HepG2 (cell line): ENCODE results near the gene PATZ1. TPM values are rescaled to one million over a fixed set of nuclear protein-coding genes. Genes with fewer than 3 reads are reported as not detected.

Experiments
- ATAC-seq: fragments of 200-7000 bp; cut with Tn5 transposase; 3 replicates; pipeline ENCODE4 v1.9.1; 2020; ENCODE audit warnings: mild to moderate bottlenecking, moderate library complexity
- BruUV-seq: library from RNA; stranded (reverse); fragments of 400-500 nt; replicated peaks from 2 replicates; lab custom pipeline; 2021; lab: Mats Ljungman, UMichigan
- CTCF ChIA-PET: fragments of 300-600 bp; formaldehyde crosslinking; extraction: SDS; loops from one replicate; lab custom pipeline; 2021; ENCODE audit warnings: low total read pairs, inconsistent platforms, low intra/inter-chr PET ratio; lab: Yijun Ruan, JAX
- POLR2A ChIA-PET: fragments of 350-600 bp; sonication (Branson Sonifier 250); formaldehyde crosslinking; loops from one replicate; lab custom pipeline; 2020; ENCODE audit warnings: antibody characterized with exemption, inconsistent platforms; lab: Yijun Ruan, JAX
- DNase-seq: peaks from one replicate; pipeline ENCODE4 v3.0.0-alpha.2; 2015; ENCODE audit warnings: low spot score
- FAIRE-seq: peaks from 3 replicates; lab custom pipeline; 2011; peaks lifted over from hg19 to GRCh38; lab: Jason Lieb, UNC
- H2AFZ ChIP-seq: one replicate; pipeline ENCODE4 v1.6.1; 2011; ENCODE audit warnings: low read length, inconsistent platforms
- H3K27ac ChIP-seq: fragments of 300-600 bp; 3 replicates; pipeline ENCODE4 v1.8.0; 2011; ENCODE audit warnings: mixed run types, mild to moderate bottlenecking, mixed read lengths, low read length, inconsistent platforms; ENCODE audit not compliant: insufficient read depth; ENCODE audit errors: extremely low read length
- H3K27me3 ChIP-seq, 2 experiments: fragments of 200-600 bp in 1 of 2; 2 replicates in 1 of 2; 3 replicates in 1 of 2; pipeline versions ENCODE4 v1.6.0 to v1.8.0; 2011; ENCODE audit warnings: low read length in 2 of 2, mild to moderate bottlenecking in 2 of 2, moderate library complexity in 2 of 2, inconsistent platforms in 1 of 2; ENCODE audit not compliant: insufficient read depth in 2 of 2, control insufficient read depth in 1 of 2
- H3K36me3 ChIP-seq, 2 experiments: fragments of 200-600 bp in 1 of 2; replicated peaks in 1 of 2; 2 replicates in 1 of 2; 3 replicates in 1 of 2; pipeline versions ENCODE4 v1.5.1 to v1.8.0; 2011; ENCODE audit warnings: low read length in 2 of 2, inconsistent platforms in 1 of 2; ENCODE audit not compliant: insufficient read depth in 2 of 2, control insufficient read depth in 1 of 2
- H3K4me1 ChIP-seq: 2 replicates; pipeline ENCODE4 v1.5.1; 2012; ENCODE audit warnings: low read length, inconsistent platforms; ENCODE audit not compliant: insufficient read depth
- H3K4me2 ChIP-seq: 2 replicates; pipeline ENCODE4 v1.6.0; 2011; ENCODE audit warnings: low read depth, low read length, inconsistent platforms
- H3K4me3 ChIP-seq, 3 experiments: fragments of 200-600 bp in 1 of 3; sonication (generic), shearing (Covaris generic) in 1 of 3; replicated peaks in 1 of 3; 2 replicates each; pipeline ENCODE4 v1.5.1; 2011 to 2016; ENCODE audit warnings: low read length in 3 of 3, inconsistent platforms in 2 of 3, low read depth in 2 of 3, mild to moderate bottlenecking in 2 of 3, control low read depth in 1 of 3, mixed read lengths in 1 of 3; ENCODE audit not compliant: insufficient read depth in 1 of 3
- H3K79me2 ChIP-seq: one replicate; pipeline ENCODE4 v1.6.1; 2011; ENCODE audit warnings: low read length, inconsistent platforms; ENCODE audit not compliant: insufficient read depth
- H3K9ac ChIP-seq: 2 replicates; pipeline ENCODE4 v1.6.0; 2011; ENCODE audit warnings: mild to moderate bottlenecking, low read depth, low read length, inconsistent platforms; ENCODE audit not compliant: insufficient read depth
- H3K9me3 ChIP-seq: 2 replicates; pipeline ENCODE4 v1.5.1; 2012; ENCODE audit warnings: mild to moderate bottlenecking, low read length
- H4K20me1 ChIP-seq: 2 replicates; pipeline ENCODE4 v1.6.0; 2011; ENCODE audit warnings: inconsistent platforms, mild to moderate bottlenecking, low read length, moderate library complexity; ENCODE audit not compliant: insufficient read depth
- BCLAF1 ChIP-seq: fragments of 450-650 bp; IDR thresholded peaks from 2 replicates; pipeline ENCODE4 v1.6.1; 2017; ENCODE audit warnings: mild to moderate bottlenecking
- DBP ChIP-seq: sonication (generic); formaldehyde crosslinking; IDR thresholded peaks from 2 replicates; pipeline ENCODE4 v1.4.0; 2020; ENCODE audit warnings: missing genetic modification reagents; ENCODE audit errors: not compliant biosample characterization
- ELF1 ChIP-seq: sonication (generic); formaldehyde crosslinking; IDR thresholded peaks from 2 replicates; pipeline ENCODE4 v1.4.0; 2020; ENCODE audit warnings: missing genetic modification reagents
- FOXK1 ChIP-seq: sonication (generic); formaldehyde crosslinking; IDR thresholded peaks from 2 replicates; pipeline ENCODE4 v1.4.0; 2020; ENCODE audit warnings: low read depth, missing genetic modification reagents, borderline replicate concordance
- GLMP ChIP-seq: sonication (generic); formaldehyde crosslinking; IDR thresholded peaks from 2 replicates; pipeline ENCODE4 v1.9.0; 2021; ENCODE audit warnings: missing genetic modification reagents, mild to moderate bottlenecking, borderline replicate concordance
- GTF2F1 ChIP-seq: fragments of 150-350 bp; IDR thresholded peaks from 2 replicates; pipeline ENCODE4 v1.6.1; 2014; ENCODE audit warnings: low read length
- HOXA9 ChIP-seq: sonication (generic); formaldehyde crosslinking; IDR thresholded peaks from 2 replicates; pipeline ENCODE4 v1.8.1; 2022; ENCODE audit warnings: missing genetic modification reagents, mild to moderate bottlenecking, moderate library complexity, borderline replicate concordance
- KLF9 ChIP-seq: IDR thresholded peaks from 2 replicates; pipeline ENCODE4 v1.6.1; 2016; ENCODE audit warnings: low read depth
- MAX ChIP-seq: IDR thresholded peaks from 2 replicates; pipeline ENCODE4 v1.6.1; 2012; ENCODE audit warnings: inconsistent platforms
- NCOA2 ChIP-seq: sonication (generic); formaldehyde crosslinking; IDR thresholded peaks from 2 replicates; pipeline ENCODE4 v1.8.0; 2022; ENCODE audit warnings: inconsistent platforms
- NONO ChIP-seq, 2 experiments: fragments of 450-650 bp in 1 of 2; sonication (generic) in 1 of 2; formaldehyde crosslinking in 1 of 2; IDR thresholded peaks in 1 of 2; conservative IDR thresholded peaks in 1 of 2; 2 replicates each; pipeline versions ENCODE4 v1.6.1 to v1.8.0; 2017 to 2022; ENCODE audit warnings: mild to moderate bottlenecking in 1 of 2, missing genetic modification reagents in 1 of 2, moderate library complexity in 1 of 2
- NR2F2 ChIP-seq: IDR thresholded peaks from 2 replicates; pipeline ENCODE4 v1.6.1; 2012; ENCODE audit warnings: low read depth, inconsistent platforms, borderline replicate concordance
- RFX5 ChIP-seq: IDR thresholded peaks from 2 replicates; pipeline ENCODE4 v1.6.1; 2011; ENCODE audit warnings: low read depth, low read length, improper control_type of control experiment
- ZC3H13 ChIP-seq: sonication (generic); formaldehyde crosslinking; IDR thresholded peaks from 2 replicates; pipeline ENCODE4 v1.8.1; 2023; ENCODE audit warnings: mild to moderate bottlenecking, missing genetic modification reagents, moderate library complexity
- ZNF230 ChIP-seq: sonication (generic); formaldehyde crosslinking; IDR thresholded peaks from 2 replicates; pipeline ENCODE4 v1.4.0; 2020; ENCODE audit warnings: mild to moderate bottlenecking, missing genetic modification reagents
- ZNF282 ChIP-seq: fragments of 450-650 bp; IDR thresholded peaks from 2 replicates; pipeline ENCODE4 v1.6.1; 2018; ENCODE audit not compliant: partially characterized antibody
- ZNF333 ChIP-seq: sonication (generic); formaldehyde crosslinking; IDR thresholded peaks from 2 replicates; pipeline ENCODE4 v1.4.0; 2020; ENCODE audit warnings: mild to moderate bottlenecking, missing genetic modification reagents, borderline replicate concordance
- ZNF563 ChIP-seq: sonication (generic); formaldehyde crosslinking; IDR thresholded peaks from 2 replicates; pipeline ENCODE4 v1.8.0; 2022; ENCODE audit warnings: mild to moderate bottlenecking, moderate library complexity, missing genetic modification reagents
- ZNF607 ChIP-seq: sonication (generic); formaldehyde crosslinking; IDR thresholded peaks from 2 replicates; pipeline ENCODE4 v1.5.1; 2020; ENCODE audit warnings: missing genetic modification reagents, mild to moderate bottlenecking, borderline replicate concordance
- ZNF614 ChIP-seq: IDR thresholded peaks from 2 replicates; pipeline ENCODE4 v1.6.1; 2018; ENCODE audit warnings: missing biosample characterization, missing genetic modification reagents, inconsistent platforms, borderline replicate concordance
- ZNF773 ChIP-seq: sonication (generic); formaldehyde crosslinking; IDR thresholded peaks from 2 replicates; pipeline ENCODE4 v1.4.0; 2020; ENCODE audit warnings: missing genetic modification reagents, borderline replicate concordance
- WGBS: methylation state at CpG from one replicate; pipeline ENCODE4 v1.1.6; 2017; ENCODE audit warnings: low lambda C conversion rate; 5-methylcytosine and 5-hydroxymethylcytosine counted together
- in situ Hi-C: cut with HindIII; loops from 2 replicates; pipeline ENCODE4 v1.10.0; 2017; ENCODE audit warnings: low pct_unique_long_range_greater_than_20kb; ENCODE audit not compliant: extremely low pct_ligation_motif_present
- intact Hi-C: fragments of 100-400 bp; cut with micrococcal nuclease; formaldehyde crosslinking; loops from one replicate; pipeline ENCODE4 v1.10.0; 2022; ENCODE audit not compliant: unreplicated experiment
- polyA plus RNA-seq, 8 experiments: library from polyadenylated mRNA; depleted of rRNA in 3 of 8; stranded (reverse) in 7 of 8; unstranded in 1 of 8; fragments of >200 nt; fragmentation: Illumina TruSeq in 4 of 8; extraction: Trizol in 4 of 8; gene quantifications; 2 replicates each; pipeline versions ENCODE4 v1.2.1 to v1.2.3, GENCODE V29; 2011 to 2016; ENCODE audit warnings: low read depth in 4 of 8, missing spikeins in 1 of 8, mixed read lengths in 1 of 8; ENCODE audit not compliant: insufficient read depth in 1 of 8
- total RNA-seq, 5 experiments: library from RNA; depleted of rRNA; stranded (reverse); fragments of >200 nt; fragmentation: Illumina TruSeq; extraction: Trizol; gene quantifications; 2 replicates each; pipeline ENCODE4 v1.2.3, GENCODE V29; 2016; ENCODE audit warnings: low read depth in 1 of 5

Gene PATZ1
- total and polyA plus RNA-seq, 2 of the 13 experiments (the other 11 are each of a cell fraction or from before 2014, with no cell fraction given): 24.9 to 30.5 TPM

- no peak for TF ChIP-seq GLMP (CRISPR knock-in tag)
- TF ChIP-seq ZNF607 (CRISPR knock-in tag): no peak
- TF ChIP-seq HOXA9 (CRISPR knock-in tag): no peak
- TF ChIP-seq MAX: no peak
These were observed 68.0 kb downstream of the PATZ1 start (continued) for GRCh38 chr22:31278151-31278621.

GRCh38 chr22:31277741-31278140, 68.4 kb downstream of the PATZ1 start:
- Histone ChIP-seq H3K79me2 (no peaks in the 10 kb centered on the region), H3K4me2 (no peak overlapping the region), H3K27me3 (no peaks in the 10 kb centered on the region), H3K27ac (no peak overlapping the region), H3K4me3 (no peak overlapping the region), H3K36me3 (peaks cover 25 to 50% of the 10 kb centered on the region in 2 experiments), H2AFZ (no peak overlapping the region), H3K4me1 (no peaks in the 10 kb centered on the region), H3K9ac (no peak overlapping the region), H3K9me3 (no peaks in the 10 kb centered on the region), H4K20me1 (no peaks in the 10 kb centered on the region)
- CTCF ChIA-PET: no interaction called here
- ATAC-seq (no peak), DNase-seq (no peak), FAIRE-seq (no peak)
- POLR2A ChIA-PET: no interaction called here
- BruUV-seq: no TSS peak
- in situ Hi-C loops: no loop called here
- intact Hi-C loops: no loop called here
- over 99% methylated on average over 5 of the region's 5 CpGs for WGBS
- TF ChIP-seq BCLAF1 (no peak), GTF2F1 (no peak), ZNF563 (CRISPR knock-in tag) (no peak), NR2F2 (no peak), ZNF282 (no peak), ELF1 (CRISPR knock-in tag) (no peak), DBP (CRISPR knock-in tag) (no peak), ZC3H13 (CRISPR knock-in tag) (no peak), ZNF614 (no peak), ZNF773 (no peak), KLF9 (no peak), ZNF230 (no peak), NONO (IDR thresholded peaks at IDR 0.05) (no peak), NONO (CRISPR knock-in tag; conservative IDR thresholded peaks at IDR 0.05) (no peak), RFX5 (no peak), NCOA2 (CRISPR knock-in tag) (no peak), FOXK1 (CRISPR knock-in tag) (no peak), ZNF333 (CRISPR knock-in tag) (no peak)
